ENCODE measurements around the gene DPYD. TPM values are rescaled to one million over a fixed set of nuclear protein-coding genes. Genes with fewer than 3 reads are reported as not detected.

Gene DPYD
- total and polyA plus RNA-seq, 9 donors, result 17.2 to 45.9 (median 38.7) TPM

- Histone ChIP-seq H3K4me1 (ENCODE audit: insufficient read depth) (no peaks in the 10 kb centered on the region), H3K27ac (no peak overlapping the region), H3K4me3 (no peak overlapping the region), H3K36me3 (no peaks in the 10 kb centered on the region), H3K9me3 (no peaks in the 10 kb centered on the region), H3K27me3 (no peaks in the 10 kb centered on the region)
- intact Hi-C loops (cut with DNase I), result no loop called here
- DNase-seq, result no peak
- WGBS, 3 donors, result 89 to 95% (median 93%) methylated on average over 1 of the region's 1 CpG
- no peak for TF ChIP-seq POLR2A (IDR thresholded peaks at IDR 0.05)
- TF ChIP-seq CTCF (IDR thresholded peaks at IDR 0.05), result no peak
- TF ChIP-seq EP300 (IDR thresholded peaks at IDR 0.05), result no peak
Observed at GRCh38 chr1:97424209-97424608, 496.6 kb downstream of the DPYD start.

- TF ChIP-seq EP300 (IDR thresholded peaks at IDR 0.05) (no peak), CTCF (IDR thresholded peaks at IDR 0.05) (no peak), POLR2A (IDR thresholded peaks at IDR 0.05) (no peak)
- no peaks in the 10 kb centered on the region for H3K36me3 ChIP-seq
- DNase-seq, result no peak
- H3K27me3 ChIP-seq, result no peaks in the 10 kb centered on the region
- H3K9me3 ChIP-seq, result no peaks in the 10 kb centered on the region
- intact Hi-C loops (cut with DNase I), result no loop called here
- H3K27ac ChIP-seq, result no peak overlapping the region
- no peaks in the 10 kb centered on the region for H3K4me1 ChIP-seq (ENCODE audit: insufficient read depth)
- no peak overlapping the region for H3K4me3 ChIP-seq
- WGBS, 3 donors, result 78 to 91% (median 82%) methylated on average over 2 of the region's 2 CpGs
Observed at GRCh38 chr1:97423403-97423802, 497.4 kb downstream of the DPYD start.

- DNase-seq, result no peak
- Histone ChIP-seq H3K36me3 (no peaks in the 10 kb centered on the region), H3K9me3 (no peaks in the 10 kb centered on the region), H3K27me3 (no peaks in the 10 kb centered on the region), H3K4me3 (no peak overlapping the region), H3K27ac (no peak overlapping the region), H3K4me1 (ENCODE audit: insufficient read depth) (no peaks in the 10 kb centered on the region)
- no peak for TF ChIP-seq EP300 (IDR thresholded peaks at IDR 0.05)
- no peak for TF ChIP-seq CTCF (IDR thresholded peaks at IDR 0.05)
- TF ChIP-seq POLR2A (IDR thresholded peaks at IDR 0.05), result no peak
- intact Hi-C loops (cut with DNase I), result no loop called here
Observed at GRCh38 chr1:97417661-97418060, 503.2 kb downstream of the DPYD start.

GRCh38 chr1:97414682-97415312, 506.0 kb downstream of the DPYD start:
- H3K4me3 ChIP-seq, result no peak overlapping the region
- no peak for DNase-seq
- H3K27ac ChIP-seq, result no peak overlapping the region
- no peaks in the 10 kb centered on the region for H3K9me3 ChIP-seq
- WGBS, 3 donors, result 86 to 90% (median 88%) methylated on average over 3 of the region's 3 CpGs
- no peaks in the 10 kb centered on the region for H3K27me3 ChIP-seq
- no peaks in the 10 kb centered on the region for H3K4me1 ChIP-seq (ENCODE audit: insufficient read depth)
- no peak for TF ChIP-seq EP300 (IDR thresholded peaks at IDR 0.05)
- TF ChIP-seq CTCF (IDR thresholded peaks at IDR 0.05), result no peak
- TF ChIP-seq POLR2A (IDR thresholded peaks at IDR 0.05), result no peak
- no peaks in the 10 kb centered on the region for H3K36me3 ChIP-seq
- intact Hi-C loops (cut with DNase I), result no loop called here

Measured in ovary (tissue), 9 donors.